HUES64 (cell line): ENCODE measurements around the gene SLITRK3. TPM values are rescaled to one million over a fixed set of nuclear protein-coding genes. Genes with fewer than 3 reads are reported as not detected.

Source experiments
- H3K27ac ChIP-seq: 2 replicates; pipeline ENCODE4 v1.7.0; 2013; ENCODE audit warnings: low read depth, low read length, inconsistent platforms
- H3K27me3 ChIP-seq: 2 replicates; pipeline ENCODE4 v1.6.1; 2013; ENCODE audit warnings: mild to moderate bottlenecking, low read length; ENCODE audit not compliant: insufficient read depth
- H3K36me3 ChIP-seq: 2 replicates; pipeline ENCODE4 v1.6.1; 2013; ENCODE audit warnings: mild to moderate bottlenecking, low read length; ENCODE audit not compliant: insufficient read depth
- H3K4me1 ChIP-seq: 2 replicates; pipeline ENCODE4 v1.6.1; 2013; ENCODE audit warnings: mild to moderate bottlenecking, low read length, moderate library complexity; ENCODE audit not compliant: insufficient read depth
- H3K4me3 ChIP-seq: 2 replicates; pipeline ENCODE4 v1.5.1; 2013; ENCODE audit warnings: mild to moderate bottlenecking, low read length, moderate library complexity
- H3K9ac ChIP-seq: 2 replicates; pipeline ENCODE4 v1.6.1; 2013; ENCODE audit warnings: mild to moderate bottlenecking, low read depth, low read length
- H3K9me3 ChIP-seq: 2 replicates; pipeline ENCODE4 v1.6.1; 2013; ENCODE audit warnings: low read depth, low read length; ENCODE audit not compliant: insufficient read depth
- WGBS: fragments of 150-250, 120-280 bp; methylation state at CpG from one replicate; pipeline ENCODE4 v1.1.7; 2013; ENCODE audit warnings: missing lambda C conversion rate; 5-methylcytosine and 5-hydroxymethylcytosine counted together
- polyA plus RNA-seq, 2 experiments: library from polyadenylated mRNA; stranded (reverse); fragments of 50-300 nt; gene quantifications; one replicate each; pipeline ENCODE4 v1.2.3, GENCODE V29; 2013

Gene SLITRK3
- 1.6 TPM for polyA plus RNA-seq (2013, experiment 1 of 2)
- 2.9 TPM for polyA plus RNA-seq (2013, experiment 2 of 2)

DNA sequence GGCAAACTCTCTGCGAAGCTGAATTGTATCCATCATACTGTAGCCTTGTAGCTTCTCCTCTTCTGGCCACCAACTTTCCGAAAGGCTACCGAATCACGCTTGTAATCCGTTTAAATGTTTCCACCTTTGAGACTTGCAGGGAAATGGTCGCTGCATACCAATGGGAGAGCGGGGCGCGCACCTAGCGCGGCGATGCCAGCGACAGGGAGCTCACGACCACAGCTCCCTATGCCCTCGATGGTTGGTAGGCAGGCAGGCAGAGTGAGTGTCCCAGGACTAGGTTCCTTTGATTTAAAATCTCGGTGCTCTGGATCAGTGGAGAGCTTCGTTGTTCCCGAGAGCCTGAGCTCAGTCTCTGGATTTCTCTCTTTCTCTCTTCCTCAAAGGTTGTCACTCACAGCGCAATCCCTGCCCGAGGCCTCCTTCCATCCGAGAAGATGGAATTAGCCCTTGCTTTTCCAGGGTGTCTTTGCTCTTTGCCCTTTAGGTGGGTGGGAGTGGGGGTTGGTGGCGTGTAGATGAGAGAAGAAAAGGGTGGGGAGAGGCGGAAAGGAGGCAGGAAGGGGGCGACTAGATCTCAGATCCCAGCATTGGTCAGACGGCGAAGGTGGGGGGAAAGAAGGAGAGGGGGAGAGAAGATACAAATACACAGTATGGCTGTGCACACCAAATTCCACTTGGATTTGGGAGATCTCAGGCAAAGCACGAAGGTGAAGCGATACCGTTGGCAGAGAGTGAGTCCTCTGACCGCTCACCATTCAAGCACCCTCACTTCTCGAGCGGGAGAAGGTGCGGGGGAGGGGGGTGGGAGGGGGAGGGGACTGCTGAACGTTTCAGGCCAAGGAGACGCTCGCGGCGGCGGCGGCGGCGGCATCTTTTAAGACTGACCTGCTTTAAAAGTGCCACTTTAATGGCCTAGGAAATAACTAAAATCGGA, at the start of gene SLITRK3:
SLITRK3 (minus strand) TSS at position 745 of the 937 bp plus-strand sequence. CDS start 5,554 bp downstream, outside the sequence.
- H3K27me3 ChIP-seq, result peaks cover 71% of the 10 kb centered on the region
- H3K9ac ChIP-seq, result peak within 1 kb of the TSS; percentile 40; the same call in 1 of the 2 replicates
- WGBS, result under 1% methylated on average over 40 of the region's 43 CpGs
- no peaks in the 10 kb centered on the region for H3K36me3 ChIP-seq
- peaks cover 27% of the 10 kb centered on the region for H3K4me1 ChIP-seq
- H3K27ac ChIP-seq, result no peak within 1 kb of the TSS
- peak within 1 kb of the TSS; percentile 73 for H3K4me3 ChIP-seq
- no peaks in the 10 kb centered on the region for H3K9me3 ChIP-seq

GRCh38 chr3:165243597-165243996, 47.4 kb upstream of the SLITRK3 start:
- Histone ChIP-seq H3K9ac (no peak overlapping the region), H3K36me3 (no peaks in the 10 kb centered on the region), H3K27me3 (no peaks in the 10 kb centered on the region), H3K4me1 (peaks cover 6% of the 10 kb centered on the region; the same call in 1 of the 2 replicates), H3K4me3 (no peak overlapping the region), H3K9me3 (peaks cover 18% of the 10 kb centered on the region), H3K27ac (no peak overlapping the region)

- Histone ChIP-seq H3K9ac (no peak overlapping the region), H3K27me3 (no peaks in the 10 kb centered on the region), H3K4me1 (peaks cover 3% of the 10 kb centered on the region; the same call in 1 of the 2 replicates), H3K9me3 (no peaks in the 10 kb centered on the region), H3K36me3 (no peaks in the 10 kb centered on the region), H3K4me3 (no peak overlapping the region), H3K27ac (no peak overlapping the region)
- WGBS, result 87% methylated on average over 5 of the region's 5 CpGs
Observed at GRCh38 chr3:165233501-165234195, 37.5 kb upstream of the SLITRK3 start.

DNA sequence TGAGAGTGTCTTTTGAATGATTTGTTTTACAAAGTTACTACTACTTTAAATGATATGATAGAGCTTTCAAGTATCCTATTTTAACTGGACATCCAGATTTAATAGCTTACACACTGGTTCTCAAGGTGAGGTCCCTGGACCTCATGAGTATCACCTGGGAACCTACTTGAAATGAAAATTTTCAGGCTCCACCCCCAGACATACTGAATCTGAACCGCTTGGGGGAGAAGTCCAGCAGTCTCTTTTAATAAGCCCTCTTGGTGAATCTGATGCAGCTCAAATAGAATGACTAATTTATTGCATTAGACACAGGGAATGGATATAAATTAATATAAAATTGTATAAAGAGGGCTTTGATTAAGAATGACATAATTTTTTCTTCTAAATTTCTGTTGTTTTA, 29.4 kb upstream of the SLITRK3 start:
- Histone ChIP-seq H3K27ac (no peak overlapping the region), H3K4me3 (no peak overlapping the region), H3K9ac (no peak overlapping the region), H3K36me3 (no peaks in the 10 kb centered on the region), H3K4me1 (no peaks in the 10 kb centered on the region), H3K27me3 (no peaks in the 10 kb centered on the region), H3K9me3 (no peaks in the 10 kb centered on the region)
- WGBS, result 93% methylated on average over 1 of the region's 1 CpG

GRCh38 chr3:165217739-165218138, 21.6 kb upstream of the SLITRK3 start:
- 88% methylated on average over 2 of the region's 2 CpGs for WGBS
- Histone ChIP-seq H3K4me3 (no peak overlapping the region), H3K36me3 (no peaks in the 10 kb centered on the region), H3K27me3 (no peaks in the 10 kb centered on the region), H3K9ac (no peak overlapping the region), H3K27ac (no peak overlapping the region), H3K4me1 (no peaks in the 10 kb centered on the region; the same call in 1 of the 2 replicates), H3K9me3 (no peaks in the 10 kb centered on the region)

DNA sequence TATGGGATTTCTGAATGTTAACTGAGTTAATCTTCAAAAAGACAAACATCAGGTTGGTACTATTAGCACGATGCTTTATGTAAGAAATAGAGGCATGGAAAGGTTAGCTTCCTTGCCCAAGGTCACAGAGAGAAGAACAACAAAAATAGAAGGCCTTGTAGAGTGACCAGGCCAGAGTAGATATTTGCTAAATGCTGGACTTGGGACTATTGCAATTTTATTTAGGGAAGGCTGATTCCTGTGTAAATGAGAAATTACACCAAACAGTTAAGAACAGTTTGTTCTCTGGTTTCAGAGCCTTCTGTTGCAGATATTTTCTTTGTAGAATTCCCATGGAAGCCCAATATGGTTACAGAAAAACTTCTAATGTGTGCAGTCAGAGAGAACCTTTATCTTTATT, 16.4 kb upstream of the SLITRK3 start:
- no peak overlapping the region for H3K4me3 ChIP-seq
- H3K4me1 ChIP-seq, result no peaks in the 10 kb centered on the region; the same call in 1 of the 2 replicates
- peaks cover 6% of the 10 kb centered on the region; the same call in 1 of the 2 replicates for H3K27me3 ChIP-seq
- no peak overlapping the region for H3K9ac ChIP-seq
- no peak overlapping the region for H3K27ac ChIP-seq
- no peaks in the 10 kb centered on the region for H3K36me3 ChIP-seq
- H3K9me3 ChIP-seq, result no peaks in the 10 kb centered on the region
- 90% methylated on average over 1 of the region's 1 CpG for WGBS

DNA sequence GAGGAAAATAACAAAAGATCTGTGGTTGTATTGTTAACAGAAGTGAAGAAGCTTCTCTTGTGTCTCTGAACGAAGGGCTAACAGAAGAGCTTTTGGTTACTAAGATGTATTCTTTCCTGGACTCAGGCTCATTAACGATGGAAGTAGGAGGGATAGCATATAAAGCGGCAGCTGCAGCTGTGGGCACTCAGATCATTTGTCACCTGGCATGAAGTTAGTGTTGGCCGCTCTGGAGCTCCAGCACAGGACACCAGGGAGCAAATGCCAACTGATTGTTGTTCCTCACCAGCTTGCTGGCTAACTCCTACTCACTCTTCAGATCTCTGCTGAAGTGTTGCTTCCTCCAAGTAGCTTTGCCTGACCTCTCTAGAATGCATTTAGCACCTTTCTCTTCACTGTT, 15.5 kb upstream of the SLITRK3 start:
- H3K9ac ChIP-seq, result no peak overlapping the region
- 93% methylated on average over 4 of the region's 4 CpGs for WGBS
- H3K4me3 ChIP-seq, result no peak overlapping the region
- no peak overlapping the region for H3K27ac ChIP-seq
- H3K9me3 ChIP-seq, result no peaks in the 10 kb centered on the region
- no peaks in the 10 kb centered on the region for H3K4me1 ChIP-seq
- H3K36me3 ChIP-seq, result no peaks in the 10 kb centered on the region
- H3K27me3 ChIP-seq, result peaks cover 14% of the 10 kb centered on the region

- Histone ChIP-seq H3K27me3 (peaks cover 14% of the 10 kb centered on the region), H3K4me1 (no peaks in the 10 kb centered on the region), H3K27ac (no peak overlapping the region), H3K9ac (no peak overlapping the region), H3K36me3 (no peaks in the 10 kb centered on the region), H3K9me3 (no peaks in the 10 kb centered on the region), H3K4me3 (no peak overlapping the region)
- WGBS, result 87% methylated on average over 3 of the region's 3 CpGs
Observed at GRCh38 chr3:165210727-165211126, 14.5 kb upstream of the SLITRK3 start.

- Histone ChIP-seq H3K9ac (no peak overlapping the region), H3K4me1 (no peaks in the 10 kb centered on the region), H3K27ac (no peak overlapping the region), H3K9me3 (no peaks in the 10 kb centered on the region), H3K4me3 (no peak overlapping the region), H3K27me3 (peaks cover 14% of the 10 kb centered on the region), H3K36me3 (no peaks in the 10 kb centered on the region)
Observed at GRCh38 chr3:165210132-165210531, 13.9 kb upstream of the SLITRK3 start.

DNA sequence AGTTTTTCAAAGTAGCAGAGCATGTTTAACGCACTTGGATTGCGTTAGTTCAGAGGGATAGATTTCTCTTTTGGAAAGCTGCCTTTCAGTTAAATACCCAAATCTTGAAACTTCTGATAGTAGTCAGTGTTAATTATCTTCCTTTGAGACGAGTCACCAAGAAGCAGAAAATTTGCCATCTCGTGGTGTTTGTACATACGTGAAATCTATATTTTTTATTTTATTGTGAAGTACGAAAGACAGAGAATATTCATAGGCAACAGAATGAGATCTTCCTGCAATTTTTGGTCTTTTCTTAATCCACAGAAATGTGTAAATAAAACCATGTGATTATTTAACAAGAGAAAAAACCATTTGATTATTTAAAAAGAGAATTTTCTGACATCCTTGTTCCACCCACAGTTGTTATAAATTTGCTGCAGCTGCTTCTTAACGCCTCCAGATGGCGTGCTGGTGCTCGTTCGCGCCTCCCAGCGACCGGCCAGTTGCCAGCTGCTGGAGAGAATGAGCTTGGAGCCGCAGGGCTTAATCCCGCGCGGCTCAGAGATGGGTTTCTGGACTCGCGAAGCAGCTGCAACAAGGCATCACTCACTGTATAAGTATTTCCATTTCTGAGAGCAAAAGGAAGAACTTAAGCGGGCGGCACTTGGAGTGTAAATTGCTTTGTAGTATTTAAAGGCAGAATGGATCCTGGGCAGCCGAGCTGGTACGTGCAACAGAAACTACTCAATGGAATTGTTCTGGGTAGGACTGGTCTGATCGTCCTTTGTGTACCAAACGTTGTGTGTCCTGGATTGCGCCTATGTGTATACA, 10.5 kb upstream of the SLITRK3 start:
- no peaks in the 10 kb centered on the region for H3K9me3 ChIP-seq
- peaks cover 14% of the 10 kb centered on the region for H3K27me3 ChIP-seq
- H3K4me3 ChIP-seq, result peak overlapping the region; percentile 50
- H3K4me1 ChIP-seq, result no peaks in the 10 kb centered on the region
- H3K27ac ChIP-seq, result no peak overlapping the region
- no peak overlapping the region for H3K9ac ChIP-seq
- 26% methylated on average over 26 of the region's 26 CpGs for WGBS
- H3K36me3 ChIP-seq, result no peaks in the 10 kb centered on the region
